H9 (cell line): Measurements from ENCODE around the gene GBE1. TPM values are rescaled to one million over a fixed set of nuclear protein-coding genes. Genes with fewer than 3 reads are reported as not detected.

ENCODE experiments used
- DNase-seq: peaks from one replicate; pipeline ENCODE4 v3.0.0-alpha.2; 2017
- H2AFZ ChIP-seq: one replicate; pipeline ENCODE4 v1.6.1; 2013; ENCODE audit warnings: mild to moderate bottlenecking, low read length, control low read depth, moderate library complexity
- H2AK5ac ChIP-seq: 2 replicates; pipeline ENCODE4 v1.6.1; 2013; ENCODE audit warnings: low read length, control low read depth, mixed read lengths; ENCODE audit not compliant: insufficient read length
- H2BK120ac ChIP-seq: one replicate; pipeline ENCODE4 v1.6.1; 2013; ENCODE audit warnings: low read depth, mild to moderate bottlenecking, low read length, control low read depth, inconsistent platforms; ENCODE audit not compliant: poor library complexity, severe bottlenecking
- H2BK12ac ChIP-seq: 2 replicates; pipeline ENCODE4 v1.6.1; 2013; ENCODE audit warnings: low read length, control low read depth, mixed read lengths, low read depth; ENCODE audit not compliant: insufficient read length
- H2BK15ac ChIP-seq: 2 replicates; pipeline ENCODE4 v1.6.1; 2013; ENCODE audit warnings: low read depth, low read length, control low read depth
- H2BK20ac ChIP-seq: one replicate; pipeline ENCODE4 v1.6.1; 2013; ENCODE audit warnings: low read depth, mild to moderate bottlenecking, low read length, control low read depth, inconsistent platforms; ENCODE audit not compliant: poor library complexity, severe bottlenecking
- H2BK5ac ChIP-seq: 2 replicates; pipeline ENCODE4 v1.6.1; 2013; ENCODE audit warnings: low read length, control low read depth, mixed read lengths; ENCODE audit not compliant: insufficient read length
- H3K14ac ChIP-seq: 2 replicates; pipeline ENCODE4 v1.6.1; 2013; ENCODE audit warnings: low read length, control low read depth; ENCODE audit not compliant: insufficient read depth
- H3K18ac ChIP-seq: 2 replicates; pipeline ENCODE4 v1.6.1; 2013; ENCODE audit warnings: low read depth, mild to moderate bottlenecking, mixed read lengths, low read length, control low read depth; ENCODE audit not compliant: insufficient read length
- H3K23ac ChIP-seq: 2 replicates; pipeline ENCODE4 v1.6.1; 2013; ENCODE audit warnings: low read length, control low read depth, mixed read lengths, low read depth; ENCODE audit not compliant: insufficient read length
- H3K23me2 ChIP-seq: 2 replicates; pipeline ENCODE4 v1.6.1; 2013; ENCODE audit warnings: low read depth, mild to moderate bottlenecking, mixed read lengths, low read length, control low read depth; ENCODE audit not compliant: insufficient read length, poor library complexity, severe bottlenecking
- H3K27ac ChIP-seq: 2 replicates; pipeline ENCODE4 v1.5.1; 2013; ENCODE audit warnings: low read length, control low read depth, mixed read lengths, low read depth; ENCODE audit not compliant: insufficient read length
- H3K27me3 ChIP-seq: 2 replicates; pipeline ENCODE4 v1.6.1; 2013; ENCODE audit warnings: low read length, control low read depth, inconsistent platforms; ENCODE audit not compliant: insufficient read depth
- H3K4ac ChIP-seq: 2 replicates; pipeline ENCODE4 v1.6.1; 2013; ENCODE audit warnings: low read depth, mild to moderate bottlenecking, control low read depth, inconsistent platforms, low read length, moderate library complexity
- H3K4me1 ChIP-seq: 2 replicates; pipeline ENCODE4 v1.6.1; 2013; ENCODE audit warnings: low read length, control low read depth, inconsistent platforms; ENCODE audit not compliant: insufficient read depth
- H3K4me2 ChIP-seq: 2 replicates; pipeline ENCODE4 v1.6.1; 2013; ENCODE audit warnings: low read length, control low read depth, mixed read lengths; ENCODE audit not compliant: insufficient read length, insufficient read depth
- H3K56ac ChIP-seq: 2 replicates; pipeline ENCODE4 v1.6.1; 2013; ENCODE audit warnings: low read depth, mild to moderate bottlenecking, mixed read lengths, low read length, control low read depth; ENCODE audit not compliant: insufficient read length
- H3K79me1 ChIP-seq: 2 replicates; pipeline ENCODE4 v1.6.1; 2013; ENCODE audit warnings: low read depth, mild to moderate bottlenecking, moderate library complexity, low read length, control low read depth, inconsistent platforms; ENCODE audit not compliant: insufficient read depth, poor library complexity, severe bottlenecking
- H3K79me2 ChIP-seq: 2 replicates; pipeline ENCODE4 v1.6.1; 2013; ENCODE audit warnings: low read length, control low read depth, inconsistent platforms; ENCODE audit not compliant: insufficient read depth
- H3K9ac ChIP-seq: 2 replicates; pipeline ENCODE4 v1.6.1; 2013; ENCODE audit warnings: low read length, control low read depth, mixed read lengths; ENCODE audit not compliant: insufficient read length; ENCODE audit errors: extremely low read depth
- H3K9me3 ChIP-seq: one replicate; pipeline ENCODE4 v1.6.1; 2013; ENCODE audit warnings: low read depth, low read length, inconsistent platforms; ENCODE audit not compliant: control insufficient read depth
- H3T11ph ChIP-seq: one replicate; pipeline ENCODE4 v1.6.1; 2013; ENCODE audit warnings: mild to moderate bottlenecking, low read length, control low read depth, inconsistent platforms
- H4K20me1 ChIP-seq: one replicate; pipeline ENCODE4 v1.6.1; 2013; ENCODE audit not compliant: control insufficient read depth, insufficient read length, insufficient read depth
- H4K5ac ChIP-seq: 2 replicates; pipeline ENCODE4 v1.6.1; 2013; ENCODE audit warnings: low read depth, mild to moderate bottlenecking, mixed read lengths, low read length, control low read depth; ENCODE audit not compliant: insufficient read length
- H4K8ac ChIP-seq: replicated peaks from 2 replicates; pipeline ENCODE4 v1.6.1; 2013; ENCODE audit warnings: low read length, control low read depth, mixed read lengths, low read depth; ENCODE audit not compliant: insufficient read length
- H4K91ac ChIP-seq: 2 replicates; pipeline ENCODE4 v1.6.1; 2013; ENCODE audit warnings: low read depth, mild to moderate bottlenecking, moderate library complexity, mixed read lengths, low read length, control low read depth; ENCODE audit not compliant: insufficient read length
- H3K27ac Mint-ChIP-seq, 3 experiments: 2 replicates in 2 of 3; 3 replicates in 1 of 3; pipeline ENCODE4 v1.8.0; 2020 to 2021; ENCODE audit warnings: mixed read lengths in 3 of 3, mild to moderate bottlenecking in 1 of 3, moderate library complexity in 1 of 3
- H3K27me3 Mint-ChIP-seq: 2 replicates; pipeline ENCODE4 v1.8.0; 2021; ENCODE audit warnings: low read depth, mild to moderate bottlenecking, moderate library complexity, mixed read lengths
- H3K36me3 Mint-ChIP-seq, 3 experiments: 2 replicates in 2 of 3; 3 replicates in 1 of 3; pipeline ENCODE4 v1.8.0; 2020 to 2021; ENCODE audit warnings: low read depth in 3 of 3, mixed read lengths in 3 of 3; ENCODE audit not compliant: insufficient read depth in 1 of 3
- H3K4me1 Mint-ChIP-seq, 2 experiments: 2 replicates each; pipeline ENCODE4 v1.8.0; 2020; ENCODE audit warnings: mixed read lengths in 2 of 2
- H3K4me3 Mint-ChIP-seq, 2 experiments: 2 replicates in 1 of 2; 3 replicates in 1 of 2; pipeline ENCODE4 v1.8.0; 2020 to 2021; ENCODE audit warnings: mild to moderate bottlenecking in 2 of 2, mixed read lengths in 2 of 2, moderate library complexity in 1 of 2
- H3K9me3 Mint-ChIP-seq, 2 experiments: 2 replicates in 1 of 2; 3 replicates in 1 of 2; pipeline ENCODE4 v1.8.0; 2020; ENCODE audit warnings: mild to moderate bottlenecking in 2 of 2, mixed read lengths in 2 of 2, moderate library complexity in 1 of 2
- CTCF ChIP-seq: fragments of 200-600 bp; sonication (generic); conservative IDR thresholded peaks from 3 replicates; pipeline ENCODE4 v1.8.0; 2021; ENCODE audit warnings: antibody characterized with exemption, mild to moderate bottlenecking
- WGBS: extraction: QIAGEN DNeasy Blood & Tissue Kit; methylation state at CpG from one replicate; pipeline ENCODE4 v1.1.7; 2013; ENCODE audit warnings: missing lambda C conversion rate, low lambda C conversion rate, mixed read lengths; ENCODE audit not compliant: insufficient read length; ENCODE audit errors: extremely low coverage; 5-methylcytosine and 5-hydroxymethylcytosine counted together
- total RNA-seq: library from RNA; stranded (reverse); gene quantifications from 2 replicates; pipeline ENCODE4 v1.2.1, GENCODE V29; 2021

The GBE1 gene
- total RNA-seq, 1 experiment from 2014 or later: 13.8 TPM

- Histone ChIP-seq H3K56ac (no peak overlapping the region), H3T11ph (no peak overlapping the region), H3K23me2 (no peaks in the 10 kb centered on the region), H4K5ac (no peak overlapping the region), H4K8ac (no peak overlapping the region), H3K79me1 (no peaks in the 10 kb centered on the region), H3K9me3 (no peaks in the 10 kb centered on the region), H4K20me1 (no peaks in the 10 kb centered on the region), H2AK5ac (no peak overlapping the region), H3K14ac (no peak overlapping the region), H2BK120ac (no peak overlapping the region), H2BK20ac (no peak overlapping the region), H2AFZ (no peak overlapping the region), H4K91ac (no peak overlapping the region), H2BK12ac (no peak overlapping the region), H3K4me2 (no peak overlapping the region), H2BK15ac (no peak overlapping the region), H3K9ac (no peak overlapping the region), H3K23ac (no peak overlapping the region), H3K27me3 (no peaks in the 10 kb centered on the region), H3K4me1 (no peaks in the 10 kb centered on the region), H3K4ac (no peak overlapping the region), H3K27ac (no peak overlapping the region), H3K79me2 (no peaks in the 10 kb centered on the region), H2BK5ac (no peak overlapping the region), H3K18ac (no peak overlapping the region)
- H3K27me3 Mint-ChIP-seq: no peaks in the 10 kb centered on the region
- DNase-seq: no peak
- no peak overlapping the region for H3K4me3 Mint-ChIP-seq
- no CpG with 5 or more reads among the region's 2 CpGs for WGBS
- peaks cover 0 to 10% (median 0%) of the 10 kb centered on the region in 3 experiments; a peak in 5 of 7 replicates for H3K36me3 Mint-ChIP-seq
- H3K9me3 Mint-ChIP-seq: peaks cover 5 to 6% of the 10 kb centered on the region in 2 experiments; a peak in 4 of 5 replicates
- no peaks in the 10 kb centered on the region for H3K4me1 Mint-ChIP-seq
- no peak overlapping the region for H3K27ac Mint-ChIP-seq
- TF ChIP-seq CTCF: no peak
Measured at GRCh38 chr3:81521855-81522254, 239.6 kb downstream of the GBE1 start.
